NCI-H2227 (cell line): ENCODE measurements around the gene RAPGEF1.

ENCODE experiments used
- DNase-seq: peaks from one replicate; lab custom pipeline; 2025; ENCODE audit not compliant: unreplicated experiment; lab: John Stamatoyannopoulos, UW

Gene RAPGEF1

DNA sequence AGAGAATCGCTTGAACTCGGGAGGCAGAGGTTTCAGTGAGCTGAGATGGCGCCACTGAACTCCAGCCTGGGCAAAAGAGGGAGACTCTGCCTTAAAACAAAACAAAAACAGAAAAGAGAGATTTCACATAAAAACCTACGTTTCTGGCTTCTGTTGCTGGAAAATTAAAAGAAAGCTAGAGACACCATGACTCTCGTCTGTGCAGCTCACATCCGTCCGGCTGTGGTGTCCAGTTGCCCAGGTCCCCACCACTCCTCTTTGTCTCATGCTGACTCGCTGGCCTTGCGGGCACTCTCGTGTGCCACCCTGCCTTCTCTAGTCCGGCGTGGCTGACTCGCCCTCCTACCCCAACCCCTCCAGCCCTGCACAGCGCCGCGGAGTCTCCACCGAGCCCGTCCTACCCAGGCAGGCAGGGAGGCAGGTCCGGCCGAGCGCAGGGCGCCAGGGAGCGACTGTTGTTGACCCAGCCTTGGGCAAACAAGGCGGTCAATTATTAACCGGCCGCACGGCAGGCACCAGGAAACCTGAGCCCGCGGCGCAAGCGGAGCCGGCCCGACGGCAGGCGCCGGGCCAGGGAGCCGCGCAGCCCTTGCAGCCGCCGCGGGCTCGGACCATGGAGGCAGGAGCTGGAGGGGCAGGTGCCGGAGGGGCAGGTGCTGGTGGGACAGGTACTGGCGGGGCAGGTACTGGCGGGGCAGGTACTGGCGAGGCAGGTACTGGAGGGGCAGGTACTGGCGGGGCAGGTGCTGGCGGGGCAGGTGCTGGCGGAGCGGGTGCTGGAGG lies 194.7 kb downstream of the RAPGEF1 start, which contains the start of gene PRRT1B:
Gene PRRT1B, plus strand, starts transcription at position 521 of the 783 bp plus-strand sequence. Its CDS starts 93 bp downstream, at position 614.
- no peak for DNase-seq

DNA sequence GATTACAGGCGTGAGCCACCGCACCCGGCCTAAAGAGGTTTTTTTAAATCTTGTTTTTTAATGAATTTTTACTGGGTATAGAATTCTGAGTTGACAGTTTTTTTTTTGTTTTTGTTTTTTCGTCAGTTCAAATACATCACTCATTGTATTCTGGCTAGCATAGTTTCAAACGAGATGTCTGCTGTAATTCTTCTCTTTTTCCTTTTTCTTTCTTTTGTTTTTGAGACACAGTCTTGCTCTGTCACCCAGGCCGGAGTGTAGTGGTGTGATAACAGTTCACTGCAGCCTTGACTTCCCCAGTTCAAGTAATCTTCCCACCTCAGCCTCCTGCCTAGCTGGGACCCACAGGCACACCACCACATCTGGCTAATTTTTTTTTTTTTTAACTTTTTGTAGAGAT lies 196.7 kb downstream of the RAPGEF1 start:
- no peak for DNase-seq

DNA sequence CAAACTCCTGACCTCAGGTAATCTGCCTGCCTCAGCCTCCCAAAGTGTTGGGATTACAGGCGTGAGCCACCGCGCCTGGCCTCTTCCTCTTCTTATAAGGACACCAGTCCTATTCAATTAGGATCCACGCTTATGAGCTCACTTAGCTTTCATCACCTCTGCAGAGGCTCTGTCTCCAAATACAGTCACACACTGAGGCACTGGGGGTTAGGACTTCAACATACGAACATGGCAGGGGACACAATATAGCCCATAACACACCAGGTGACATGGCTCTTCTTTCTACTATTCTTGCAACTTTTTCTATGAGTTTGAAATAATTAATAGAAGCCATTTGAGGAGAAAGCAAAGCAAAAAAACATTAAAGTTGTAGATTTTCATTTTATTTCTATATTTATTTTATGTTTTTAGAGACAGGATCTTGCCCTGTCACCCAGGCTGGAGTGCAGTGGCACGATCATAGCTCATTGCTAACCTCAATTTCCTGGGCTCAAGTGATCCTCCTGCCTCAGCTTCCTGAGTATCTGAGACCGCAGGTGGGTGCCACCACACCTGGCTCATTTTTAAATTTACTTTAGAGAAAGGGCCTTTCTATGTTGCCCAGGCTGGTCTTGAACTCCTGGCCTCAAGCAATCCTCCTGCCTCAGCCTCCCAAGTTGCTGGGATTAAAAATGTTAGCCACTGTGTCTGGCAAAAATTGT lies 200.5 kb downstream of the RAPGEF1 start:
- no peak for DNase-seq

DNA sequence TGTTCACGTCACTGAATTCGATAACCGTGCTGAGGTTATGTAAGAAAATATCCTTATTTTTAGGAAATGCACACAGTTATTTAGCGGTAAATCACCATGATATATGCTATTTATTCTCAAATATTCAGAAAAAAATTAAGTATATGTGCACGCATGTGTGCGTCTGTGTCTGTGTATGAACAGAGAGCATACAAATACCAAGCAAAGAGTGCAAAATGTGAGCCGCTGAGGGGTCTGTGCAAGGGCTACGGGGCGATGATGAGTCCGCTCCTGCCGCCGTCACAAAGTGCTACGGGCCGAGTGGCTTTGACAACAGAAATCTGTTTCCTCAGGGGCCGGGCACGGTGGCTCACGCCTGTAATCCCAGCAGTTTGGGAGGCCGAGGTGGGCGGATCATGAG lies 201.9 kb downstream of the RAPGEF1 start:
- DNase-seq, result no peak

DNA sequence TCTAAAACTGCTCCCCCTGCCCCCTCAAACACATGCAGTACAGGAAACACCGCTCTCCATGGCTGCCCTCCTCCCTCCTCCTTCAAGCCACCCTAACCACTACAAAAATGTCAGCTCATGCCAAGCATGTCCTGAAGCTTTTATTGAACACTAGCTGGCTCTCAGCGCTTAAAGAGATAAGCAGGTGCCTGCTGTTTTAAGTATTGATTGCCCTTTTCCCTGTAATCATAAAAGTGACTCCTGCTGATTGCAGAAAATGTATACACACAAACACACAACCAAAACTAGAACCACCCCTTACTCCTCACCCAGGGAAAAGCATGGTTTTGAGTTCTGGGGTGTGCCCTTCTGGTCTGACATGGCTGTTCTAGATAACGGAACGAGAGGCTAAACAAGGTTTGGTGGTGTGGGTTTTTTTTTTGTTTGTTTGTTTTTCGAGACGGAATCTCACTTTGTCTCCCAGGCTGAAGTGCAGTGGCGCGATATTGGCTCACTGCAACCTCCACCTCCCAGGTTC lies 205.1 kb downstream of the RAPGEF1 start:
- peak; percentile 19 for DNase-seq

DNA sequence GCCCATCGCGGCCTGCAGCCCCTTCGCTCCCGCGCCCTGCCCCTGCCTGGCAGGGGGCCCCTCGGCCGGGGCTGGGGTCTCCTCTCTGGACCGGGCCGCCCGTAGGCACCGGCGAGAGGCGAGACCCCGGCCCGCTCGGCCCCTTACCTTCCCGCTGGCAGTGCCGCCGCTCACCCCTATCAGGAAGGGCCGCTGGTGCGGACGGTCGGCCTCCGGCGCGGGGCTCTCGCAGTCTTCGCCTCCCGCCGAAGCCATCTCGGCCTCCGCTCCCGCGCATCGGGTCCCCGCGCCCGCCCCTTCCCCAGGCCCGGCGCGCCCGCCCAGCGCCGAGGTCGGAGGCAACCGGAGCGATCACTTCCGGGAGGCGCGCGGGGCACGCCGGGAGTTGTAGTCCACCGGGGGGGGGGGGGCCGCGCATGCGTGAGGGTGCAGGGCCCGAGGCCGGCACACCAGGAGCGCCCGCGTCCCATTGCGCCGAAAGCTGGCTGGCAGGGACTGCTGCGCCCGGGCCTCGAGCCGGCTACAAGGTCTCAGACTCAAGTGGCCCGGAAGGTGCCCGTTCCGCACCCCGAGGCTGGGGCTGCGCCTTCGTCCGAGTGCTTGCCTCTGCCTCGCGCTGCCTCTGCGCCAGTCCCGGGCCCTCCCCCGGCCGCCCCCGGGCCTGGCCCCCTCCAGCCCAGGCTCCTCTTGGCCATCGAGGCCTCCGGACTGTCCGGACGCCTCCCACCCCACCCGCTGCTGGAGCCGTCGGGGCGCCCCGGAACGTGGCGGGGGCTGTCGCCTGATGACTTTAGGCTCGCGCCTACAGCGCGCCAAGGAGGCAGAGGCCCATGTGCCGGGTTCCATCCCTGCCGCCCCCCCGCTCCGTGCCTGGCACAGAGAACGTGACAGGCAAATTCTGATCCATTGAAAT lies 208.7 kb downstream of the RAPGEF1 start, which contains the start of gene UCK1:
Gene UCK1, minus strand, starts transcription at position 344 of the 913 bp plus-strand sequence. Its CDS starts 89 bp downstream, at position 255.
- DNase-seq, result peak; percentile 87

DNA sequence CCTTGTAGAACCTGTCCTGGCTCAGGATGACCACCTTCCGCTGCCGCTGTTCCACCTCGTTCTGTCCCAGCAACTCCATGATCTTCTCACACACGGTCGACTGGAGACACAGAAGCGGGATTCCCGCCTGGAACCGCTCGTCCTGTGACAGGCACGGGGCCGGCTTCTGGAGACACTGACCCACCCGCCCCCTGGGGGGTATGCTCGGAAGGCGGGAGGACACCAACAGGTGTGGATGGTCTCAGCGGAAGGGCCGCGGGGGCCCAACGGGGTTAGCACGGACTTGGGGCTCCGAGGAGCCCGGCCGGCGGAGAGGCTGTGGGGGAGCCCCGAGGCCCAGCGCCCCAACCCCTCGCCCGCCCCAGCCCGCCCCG lies 209.3 kb downstream of the RAPGEF1 start:
- DNase-seq, result peak; percentile 42

DNA sequence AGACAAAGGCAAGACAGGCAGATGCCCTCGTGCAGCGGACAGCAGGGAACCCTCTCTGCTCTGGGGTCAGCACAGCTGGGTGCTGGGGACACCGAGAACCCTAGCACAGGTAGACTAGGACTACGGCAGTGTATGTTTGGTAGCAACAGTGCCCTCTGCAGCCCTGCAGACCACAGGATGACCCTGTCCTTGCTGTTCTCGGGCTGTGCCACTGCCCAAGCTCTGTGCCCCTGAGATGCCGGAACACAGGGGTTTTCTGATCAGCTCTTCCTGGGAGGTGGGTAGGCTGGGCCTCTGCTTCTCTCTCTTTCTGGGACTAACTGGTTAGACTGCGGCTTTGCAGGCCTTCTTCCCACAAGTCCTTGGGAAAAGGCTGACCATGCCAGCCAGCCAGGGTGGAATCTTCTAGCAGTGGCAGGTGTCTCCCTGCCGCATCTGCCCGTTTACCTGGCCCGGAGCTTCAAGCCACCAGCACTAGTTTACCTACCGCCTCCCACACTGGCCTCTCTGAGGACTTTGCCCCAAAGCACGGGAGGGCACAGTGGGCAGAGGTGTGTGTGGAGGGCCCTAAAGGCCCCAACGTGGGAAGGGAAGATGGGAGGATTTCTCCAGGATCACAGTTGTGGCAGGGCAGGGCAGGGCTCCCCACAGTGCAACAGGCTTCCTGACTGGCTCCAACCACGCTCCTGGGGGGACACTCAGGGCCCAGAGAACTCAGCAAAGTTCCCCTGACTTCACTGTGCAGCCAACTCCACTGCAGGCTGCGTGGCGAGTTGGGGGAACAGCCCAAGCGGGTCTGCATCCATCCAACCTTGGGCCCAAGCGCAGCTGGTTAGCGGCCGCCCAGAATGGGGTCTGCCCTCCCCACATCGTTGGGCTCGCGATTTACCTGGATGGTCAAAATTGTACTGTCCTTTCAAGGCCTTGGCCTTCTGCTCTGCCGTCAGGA lies 210.0 kb downstream of the RAPGEF1 start:
- DNase-seq, result no peak

DNA sequence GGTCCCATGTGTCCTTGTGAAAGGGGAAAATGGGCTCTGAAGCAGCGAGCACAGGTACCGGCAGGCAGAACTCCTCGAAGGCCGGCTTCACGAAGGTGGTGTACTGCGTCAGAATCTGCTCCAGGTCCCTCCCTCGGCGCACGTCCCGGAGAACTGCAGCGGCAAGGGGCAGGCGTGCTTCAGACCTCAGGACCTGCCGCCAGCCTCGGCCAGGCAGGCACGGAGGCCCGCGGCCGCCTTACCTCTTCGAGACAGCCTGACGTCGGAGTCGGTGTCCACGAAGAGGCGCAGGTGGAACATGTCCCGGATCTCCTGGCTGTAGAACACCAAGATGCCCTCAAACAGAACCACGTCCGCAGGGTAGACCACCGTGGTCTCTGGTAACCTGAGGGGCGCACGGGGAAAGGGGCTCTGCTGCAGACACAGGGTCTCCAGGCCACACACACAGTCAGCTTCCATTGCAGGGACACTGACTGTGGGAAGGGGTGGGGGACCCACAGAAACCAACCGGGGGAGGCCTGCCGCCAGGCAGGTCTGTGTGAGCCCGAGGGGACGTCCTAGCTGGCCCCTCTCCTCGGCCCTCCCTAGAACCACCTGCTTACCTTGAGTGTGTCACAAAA lies 210.9 kb downstream of the RAPGEF1 start:
- DNase-seq, result no peak

DNA sequence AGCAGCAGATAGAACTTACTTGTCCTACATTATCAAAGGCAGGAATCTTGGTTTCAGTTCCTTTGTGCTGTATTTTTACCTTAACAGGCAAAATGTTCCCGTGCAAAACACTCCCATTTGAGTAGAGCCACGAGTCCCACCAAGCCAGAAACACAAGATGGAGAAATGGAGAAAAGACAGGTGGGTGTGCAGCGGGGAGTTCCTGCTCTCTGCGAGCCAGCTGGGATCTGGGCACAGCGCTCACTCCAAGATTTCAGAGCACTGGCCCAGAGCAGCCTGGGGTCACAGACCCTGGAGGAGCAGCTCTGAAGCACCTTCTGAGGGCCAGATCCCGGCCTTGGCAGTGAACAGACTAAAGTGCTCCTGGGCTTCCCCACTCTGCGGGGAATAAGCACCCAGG lies 211.7 kb downstream of the RAPGEF1 start:
- DNase-seq, result no peak
